ENCODE data around the gene SEH1L.
"Not testable (repeated sequence)": the region's sequence is repeated elsewhere in the genome, so short reads cannot be mapped to it uniquely, and the experiment has no call there.

Gene SEH1L

GRCh38 chr18:12944709-12945108 is 3.1 kb upstream of the SEH1L start:
- no peak for DNase-seq

- DNase-seq, result no peak
Measured at GRCh38 chr18:12946549-12947284, 1.1 kb upstream of the SEH1L start.

GRCh38 chr18:12948050-12948804 is 416 bp downstream of the SEH1L start:
- no peak for DNase-seq

GRCh38 chr18:12958478-12958877 is 10.7 kb downstream of the SEH1L start:
- DNase-seq, result no peak

- no peak for DNase-seq
Measured at GRCh38 chr18:12960395-12960794, 12.6 kb downstream of the SEH1L start.

GRCh38 chr18:12960853-12961397 is 13.1 kb downstream of the SEH1L start:
- DNase-seq, result no peak

- DNase-seq, result no peak
Measured at GRCh38 chr18:12963069-12963468, 15.3 kb downstream of the SEH1L start.

GRCh38 chr18:12968115-12968514 is 20.3 kb downstream of the SEH1L start:
- DNase-seq, result no peak

GRCh38 chr18:12968619-12969018 is 20.8 kb downstream of the SEH1L start:
- DNase-seq, result no peak

GRCh38 chr18:12973562-12974213 is 25.9 kb downstream of the SEH1L start:
- no peak for DNase-seq

- DNase-seq, result no peak
Measured at GRCh38 chr18:12975488-12975887, 27.7 kb downstream of the SEH1L start.

GRCh38 chr18:12976305-12976704 is 28.5 kb downstream of the SEH1L start:
- DNase-seq, result no peak

GRCh38 chr18:12980065-12980464 is 32.3 kb downstream of the SEH1L start:
- not testable (repeated sequence) for DNase-seq

- no peak for DNase-seq
Measured at GRCh38 chr18:12989397-12990122, 41.7 kb downstream of the SEH1L start.

GRCh38 chr18:12990123-12990475 is 42.3 kb downstream of the SEH1L start:
- no peak for DNase-seq

- no peak for DNase-seq
Measured at GRCh38 chr18:12990641-12990966, 42.8 kb downstream of the SEH1L start.

GRCh38 chr18:12990967-12991820 is 43.4 kb downstream of the SEH1L start, which contains the start of gene CEP192:
TSS of gene CEP192 (plus strand) at chr18:12991362. CDS start at chr18:12999425, 8,063 bp downstream.
- DNase-seq, result peak; percentile 71

GRCh38 chr18:12991821-12992179 is 44.0 kb downstream of the SEH1L start:
- DNase-seq, result no peak

- DNase-seq, result no peak
Measured at GRCh38 chr18:12993439-12993838, 45.6 kb downstream of the SEH1L start.

GRCh38 chr18:12995424-12995823 is 47.6 kb downstream of the SEH1L start:
- no peak for DNase-seq

- DNase-seq, result no peak
Measured at GRCh38 chr18:12995952-12996477, 48.2 kb downstream of the SEH1L start.

All from NCI-H187 treated with DMSO at 0.1 percent for 48 hours (cell line).